Testis (tissue), 3 donors: ENCODE data around the gene SARDH. TPM values are rescaled to one million over a fixed set of nuclear protein-coding genes. Genes with fewer than 3 reads are reported as not detected.
"Not testable (repeated sequence)": the region's sequence is repeated elsewhere in the genome, so short reads cannot be mapped to it uniquely, and the experiment has no call there.

ENCODE experiments used
- DNase-seq: peaks from one replicate; pipeline ENCODE4 v3.0.0-alpha.2; 2019
- H3K27ac ChIP-seq, 2 donors: fragments of 200-600 bp; sonication (generic); one replicate each; pipeline ENCODE4 v1.5.1; 2019
- H3K27me3 ChIP-seq: fragments of 200-600 bp; sonication (generic); one replicate; pipeline ENCODE4 v1.5.1; 2019
- H3K36me3 ChIP-seq: fragments of 200-600 bp; sonication (generic); one replicate; pipeline ENCODE4 v1.5.1; 2017; ENCODE audit warnings: low read depth; ENCODE audit errors: missing control alignments
- H3K4me1 ChIP-seq: fragments of 200-600 bp; sonication (generic); one replicate; pipeline ENCODE4 v1.5.1; 2019
- H3K4me3 ChIP-seq, 2 donors: fragments of 200-600 bp; sonication (generic); one replicate each; pipeline ENCODE4 v1.5.1; 2017 to 2019
- H3K9me3 ChIP-seq: fragments of 200-600 bp; sonication (generic); one replicate; pipeline ENCODE4 v1.5.1; 2017
- POLR2A ChIP-seq: fragments of 450-650 bp; IDR thresholded peaks from one replicate; pipeline ENCODE4 v1.6.1; 2017; ENCODE audit warnings: antibody characterized with exemption, mild to moderate bottlenecking, moderate library complexity
- WGBS, 2 donors: methylation state at CpG; one replicate each; pipeline ENCODE4 v1.1.5; 2018; 5-methylcytosine and 5-hydroxymethylcytosine counted together
- intact Hi-C: fragments of 100-400 bp; cut with DNase I; formaldehyde crosslinking; loops from one replicate; pipeline ENCODE4 v1.15.1; 2023; ENCODE audit warnings: low total_unique reads
- polyA plus RNA-seq: library from polyadenylated mRNA; stranded (reverse); fragments of 350-450 nt; fragmentation: Illumina TruSeq; extraction: RNeasy Lipid Tissue Mini Kit (QIAGEN cat#74804); gene quantifications from one replicate; pipeline ENCODE4 v1.2.3, GENCODE V29; 2014; ENCODE audit warnings: low read depth, low replicate concordance; ENCODE audit not compliant: insufficient read depth
- total RNA-seq, 2 donors: library from RNA; depleted of rRNA; stranded (reverse); fragments of >200 nt; gene quantifications; one replicate each; pipeline ENCODE4 v1.2.3, GENCODE V29; 2016
- TF ChIP-seq, protein P1 (sequence below), 3 experiments: fragments of 450-650 bp in 2 of 3; fragments of 200-600 bp in 1 of 3; sonication (generic) in 1 of 3; IDR thresholded peaks; one replicate each; pipeline ENCODE4 v1.5.1; 2016 to 2019; ENCODE audit warnings: antibody characterized with exemption in 3 of 3, mild to moderate bottlenecking in 2 of 3, moderate library complexity in 1 of 3

SARDH gene
- total and polyA plus RNA-seq, 3 donors from 2014 or later = 2.6 to 7.2 (median 5.1) TPM

DNA sequence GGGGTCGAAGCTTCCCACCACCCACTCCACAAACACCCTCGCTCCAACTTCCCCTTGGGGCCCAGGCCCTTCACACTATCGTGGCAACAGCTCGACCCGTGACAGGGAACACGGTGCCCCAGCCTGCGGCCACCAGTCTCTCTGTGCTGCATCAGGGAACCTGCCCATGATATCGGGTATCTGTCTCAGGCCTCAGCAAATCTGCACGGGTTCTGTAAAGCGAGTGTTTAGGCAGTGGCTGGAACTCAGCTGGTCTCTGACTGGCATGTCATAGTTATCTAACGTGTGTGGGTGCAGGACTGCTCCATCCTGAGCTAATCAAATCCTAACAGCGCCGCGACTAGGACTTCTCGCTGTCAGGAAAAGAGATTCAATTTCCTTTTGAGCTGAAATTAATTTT, 59.1 kb downstream of the SARDH start:
- Histone ChIP-seq H3K4me3 (no peak overlapping the region), H3K27me3 (no peaks in the 10 kb centered on the region), H3K4me1 (peaks cover 37% of the 10 kb centered on the region), H3K36me3 (no peaks in the 10 kb centered on the region), H3K9me3 (no peaks in the 10 kb centered on the region), H3K27ac (no peak overlapping the region)
- 64 to 65% methylated on average over 10 to 15 of the region's 15 CpGs for WGBS, 2 donors
- TF ChIP-seq, protein P1, sequence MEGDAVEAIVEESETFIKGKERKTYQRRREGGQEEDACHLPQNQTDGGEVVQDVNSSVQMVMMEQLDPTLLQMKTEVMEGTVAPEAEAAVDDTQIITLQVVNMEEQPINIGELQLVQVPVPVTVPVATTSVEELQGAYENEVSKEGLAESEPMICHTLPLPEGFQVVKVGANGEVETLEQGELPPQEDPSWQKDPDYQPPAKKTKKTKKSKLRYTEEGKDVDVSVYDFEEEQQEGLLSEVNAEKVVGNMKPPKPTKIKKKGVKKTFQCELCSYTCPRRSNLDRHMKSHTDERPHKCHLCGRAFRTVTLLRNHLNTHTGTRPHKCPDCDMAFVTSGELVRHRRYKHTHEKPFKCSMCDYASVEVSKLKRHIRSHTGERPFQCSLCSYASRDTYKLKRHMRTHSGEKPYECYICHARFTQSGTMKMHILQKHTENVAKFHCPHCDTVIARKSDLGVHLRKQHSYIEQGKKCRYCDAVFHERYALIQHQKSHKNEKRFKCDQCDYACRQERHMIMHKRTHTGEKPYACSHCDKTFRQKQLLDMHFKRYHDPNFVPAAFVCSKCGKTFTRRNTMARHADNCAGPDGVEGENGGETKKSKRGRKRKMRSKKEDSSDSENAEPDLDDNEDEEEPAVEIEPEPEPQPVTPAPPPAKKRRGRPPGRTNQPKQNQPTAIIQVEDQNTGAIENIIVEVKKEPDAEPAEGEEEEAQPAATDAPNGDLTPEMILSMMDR (IDR thresholded peaks at IDR 0.05) = no peak
- no peak for TF ChIP-seq POLR2A
- intact Hi-C loops = no loop called here
- DNase-seq = no peak

DNA sequence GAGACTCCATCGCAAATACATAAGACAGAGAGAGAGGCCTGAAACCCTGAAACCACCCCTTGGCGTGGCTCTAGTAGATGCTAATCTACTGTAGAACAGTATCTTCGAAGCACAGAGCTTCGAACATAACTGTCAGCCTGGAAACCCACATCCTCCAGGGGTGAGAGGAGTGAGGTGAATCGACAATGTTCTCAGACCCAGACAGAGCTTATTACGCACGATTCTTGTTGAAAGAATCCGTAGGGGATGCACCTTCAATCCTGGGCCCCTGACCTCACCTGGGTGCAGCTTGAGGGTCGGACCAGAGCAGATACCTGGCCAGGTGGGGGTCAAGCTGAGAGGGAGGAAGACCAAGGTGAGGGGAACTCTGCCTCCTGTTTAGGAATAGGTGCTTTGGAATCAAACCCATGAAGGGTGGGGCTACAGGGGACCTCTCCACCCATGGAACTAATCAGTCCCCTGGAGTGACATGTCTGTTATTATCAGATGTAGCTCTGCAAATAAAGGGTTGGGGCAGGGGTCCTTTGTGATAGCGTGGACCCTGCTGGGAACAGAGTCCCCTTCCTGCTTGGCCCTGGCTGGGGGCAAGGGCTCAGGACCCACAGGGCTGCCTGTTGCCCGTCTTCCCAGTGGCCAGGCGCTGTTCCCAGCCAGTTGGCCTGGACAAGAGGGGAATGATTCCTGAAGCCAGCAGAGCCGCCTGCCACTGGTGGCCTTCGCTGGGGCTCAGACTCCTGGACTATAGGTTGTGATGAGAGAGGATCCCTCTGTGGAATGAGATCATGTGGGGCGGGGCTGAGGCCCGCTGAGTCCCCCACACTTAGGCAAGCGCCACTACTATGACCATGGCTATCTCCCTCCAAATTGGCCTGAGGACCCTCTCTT, 60.8 kb downstream of the SARDH start:
- no peak for DNase-seq
- no peak overlapping the region for H3K27ac ChIP-seq
- H3K4me1 ChIP-seq = peaks cover 30% of the 10 kb centered on the region
- WGBS, 2 donors = 94% methylated on average over 15 to 17 of the region's 17 CpGs
- H3K36me3 ChIP-seq = no peaks in the 10 kb centered on the region
- no peak for TF ChIP-seq POLR2A
- TF ChIP-seq, protein P1 (IDR thresholded peaks at IDR 0.05) = no peak
- H3K4me3 ChIP-seq = no peak overlapping the region
- intact Hi-C loops = no loop called here
- no peaks in the 10 kb centered on the region for H3K27me3 ChIP-seq
- H3K9me3 ChIP-seq = no peaks in the 10 kb centered on the region

DNA sequence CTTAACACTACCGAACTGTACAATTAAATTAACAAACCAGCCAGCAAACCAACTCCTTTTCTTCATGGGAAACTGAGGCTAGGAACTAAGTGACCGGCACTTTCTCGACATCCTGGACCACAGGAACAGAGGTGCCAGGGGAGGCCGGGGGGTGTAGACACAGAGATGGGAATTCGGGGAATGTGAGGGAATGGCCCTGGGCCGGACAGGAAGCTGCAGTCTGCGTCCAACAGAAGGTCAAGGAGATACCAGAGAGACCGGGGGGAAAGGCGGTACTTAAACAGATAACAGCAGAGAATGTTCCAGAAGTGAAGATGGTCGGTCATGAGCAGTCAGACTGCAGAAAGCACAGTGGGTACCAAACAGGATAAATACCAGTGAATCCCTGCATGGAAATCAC, 61.7 kb downstream of the SARDH start:
- peaks cover 30% of the 10 kb centered on the region for H3K4me1 ChIP-seq
- H3K9me3 ChIP-seq = no peaks in the 10 kb centered on the region
- H3K4me3 ChIP-seq = no peak overlapping the region
- intact Hi-C loops = no loop called here
- no peak for DNase-seq
- H3K36me3 ChIP-seq = no peaks in the 10 kb centered on the region
- H3K27me3 ChIP-seq = no peaks in the 10 kb centered on the region
- H3K27ac ChIP-seq = no peak overlapping the region
- TF ChIP-seq, protein P1 (IDR thresholded peaks at IDR 0.05) = no peak
- TF ChIP-seq POLR2A = no peak
- 28 to 60% methylated on average over 10 of the region's 10 CpGs for WGBS, 2 donors

DNA sequence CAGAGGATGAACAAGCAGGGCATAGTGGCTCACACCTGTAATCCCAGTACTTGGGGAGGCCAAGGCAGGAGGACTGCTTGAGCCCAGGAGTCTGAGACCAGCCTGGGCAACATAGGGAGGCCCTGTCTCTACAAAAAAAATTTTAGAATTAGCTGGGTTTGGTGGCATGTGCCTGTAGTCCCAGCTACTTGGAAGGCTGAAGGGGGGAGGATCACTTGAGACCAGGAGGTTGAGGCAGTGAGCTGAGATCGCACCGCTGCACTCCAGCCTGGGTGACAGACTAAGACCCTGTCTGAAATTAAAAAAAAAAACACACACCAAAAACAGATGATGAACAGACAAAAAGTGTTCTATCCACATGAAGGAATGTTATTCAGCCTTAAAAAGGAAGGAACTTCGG, 62.4 kb downstream of the SARDH start:
- H3K4me3 ChIP-seq, H3K27me3 ChIP-seq, H3K9me3 ChIP-seq, DNase-seq, H3K36me3 ChIP-seq, intact Hi-C loops, H3K27ac ChIP-seq: not testable (repeated sequence)
- peaks cover 27% of the 10 kb centered on the region for H3K4me1 ChIP-seq
- 96 to 97% methylated on average over 3 of the region's 3 CpGs for WGBS, 2 donors

DNA sequence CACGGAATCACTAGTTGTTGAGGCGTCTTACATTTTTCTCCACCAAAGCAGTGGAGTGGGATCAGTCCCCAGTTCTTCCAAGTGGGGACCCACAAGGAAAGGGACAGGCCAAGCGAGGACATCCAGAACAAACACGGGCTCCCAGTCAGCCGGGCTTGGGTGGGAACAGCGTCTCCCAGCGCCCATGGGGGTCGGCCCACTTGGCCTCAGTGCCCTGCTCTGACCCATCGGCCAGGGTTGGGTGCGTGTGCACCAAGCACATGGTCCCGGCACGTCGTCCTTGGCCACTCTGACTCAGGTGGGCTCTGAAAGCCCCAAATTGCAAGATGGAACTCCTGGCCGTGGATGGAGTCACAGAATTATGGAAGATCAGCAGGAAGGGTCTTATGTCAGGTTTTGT, 64.1 kb downstream of the SARDH start:
- intact Hi-C loops = no loop called here

More for the DNA sequence above, 64.1 kb downstream of the SARDH start:
- WGBS, 2 donors = 94 to 97% methylated on average over 14 of the region's 14 CpGs
- no peaks in the 10 kb centered on the region for H3K9me3 ChIP-seq
- H3K4me3 ChIP-seq = no peak overlapping the region
- no peak for DNase-seq
- H3K27ac ChIP-seq = no peak overlapping the region
- TF ChIP-seq POLR2A = no peak
- TF ChIP-seq, protein P1 (IDR thresholded peaks at IDR 0.05) = no peak
- H3K36me3 ChIP-seq = no peaks in the 10 kb centered on the region
- no peaks in the 10 kb centered on the region for H3K27me3 ChIP-seq
- peaks cover 13% of the 10 kb centered on the region for H3K4me1 ChIP-seq
